GM18498 (cell line): ENCODE results near the gene BIRC7.

Source experiments
- ATAC-seq: cut with Tn5 transposase; IDR thresholded peaks from one replicate; pipeline ENCODE4 v1.9.1; 2021; ENCODE audit warnings: mild to moderate bottlenecking, moderate library complexity; ENCODE audit not compliant: unreplicated experiment

Gene BIRC7

GRCh38 chr20:63280371-63280770 is 44.7 kb downstream of the BIRC7 start:
- ATAC-seq, result no peak

GRCh38 chr20:63280929-63281545 is 45.3 kb downstream of the BIRC7 start:
- no peak for ATAC-seq

DNA sequence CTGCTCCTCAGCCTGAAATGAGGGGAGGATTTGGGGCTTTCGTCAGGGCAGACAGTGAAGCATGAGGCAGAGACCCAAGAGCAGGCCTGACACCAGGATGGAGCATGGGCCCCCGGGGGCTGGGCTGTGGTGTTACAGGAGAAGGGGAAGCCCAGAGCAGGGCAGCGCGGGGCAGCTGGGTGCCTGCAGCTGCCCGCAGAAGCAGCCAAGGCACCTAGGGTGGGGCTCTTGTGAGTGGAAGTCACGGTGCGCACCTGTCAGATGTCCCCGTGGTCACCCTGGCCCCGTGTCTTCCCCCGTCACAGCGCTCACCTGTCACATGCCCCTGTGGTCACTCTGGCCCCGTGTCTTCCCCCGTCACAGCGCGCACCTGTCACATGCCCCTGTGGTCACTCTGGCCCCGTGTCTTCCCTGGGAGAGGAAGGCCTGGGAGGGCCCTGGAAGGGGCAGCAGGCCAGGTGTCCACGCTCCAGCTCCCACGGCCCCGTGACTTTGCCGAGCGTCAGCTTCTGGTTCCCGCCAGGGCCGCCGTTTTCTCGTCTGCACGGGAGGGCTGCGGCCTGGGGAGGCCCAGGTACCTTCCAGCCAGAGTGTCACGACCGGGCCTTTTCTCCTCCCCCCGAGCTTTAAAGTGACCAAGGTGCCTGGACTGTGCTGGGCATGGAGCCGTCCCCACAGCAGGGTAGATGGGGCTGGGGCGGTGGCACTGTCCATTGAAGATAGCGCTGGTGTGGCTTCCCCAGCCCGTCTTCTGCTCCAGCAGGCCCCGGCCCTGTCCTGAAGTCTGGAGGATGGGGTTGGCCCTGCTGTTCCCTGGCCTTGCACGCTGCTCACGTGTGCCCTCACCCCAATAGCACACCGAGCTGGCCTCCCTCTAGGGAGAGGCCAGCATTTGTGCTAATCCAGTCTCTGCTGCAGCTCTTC is 46.3 kb downstream of the BIRC7 start:
- no peak for ATAC-seq

DNA sequence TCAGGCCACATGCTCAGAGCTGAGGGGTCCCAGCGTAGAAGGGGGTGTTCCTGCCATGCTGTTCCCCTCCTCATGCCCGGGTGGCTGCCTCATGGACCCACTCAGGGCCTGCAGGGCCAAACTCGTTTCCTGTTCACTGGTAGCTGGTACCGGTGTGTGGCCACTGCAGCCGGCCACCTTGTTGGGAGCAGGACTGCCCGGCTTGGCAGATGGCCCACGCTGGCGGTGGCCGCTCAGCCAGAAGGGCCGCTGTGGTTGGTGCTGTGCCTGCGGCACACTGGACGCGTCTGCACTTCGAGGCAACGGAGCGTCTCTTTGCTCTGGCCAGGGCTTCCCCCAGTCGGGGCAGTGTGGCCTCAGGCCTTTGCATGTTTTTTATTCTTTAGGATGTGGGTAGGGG is 47.2 kb downstream of the BIRC7 start:
- ATAC-seq, result no peak

GRCh38 chr20:63283397-63284082 is 47.8 kb downstream of the BIRC7 start:
- no peak for ATAC-seq

GRCh38 chr20:63284083-63284440 is 48.4 kb downstream of the BIRC7 start:
- no peak for ATAC-seq

GRCh38 chr20:63284544-63284949 is 48.8 kb downstream of the BIRC7 start:
- ATAC-seq, result no peak

DNA sequence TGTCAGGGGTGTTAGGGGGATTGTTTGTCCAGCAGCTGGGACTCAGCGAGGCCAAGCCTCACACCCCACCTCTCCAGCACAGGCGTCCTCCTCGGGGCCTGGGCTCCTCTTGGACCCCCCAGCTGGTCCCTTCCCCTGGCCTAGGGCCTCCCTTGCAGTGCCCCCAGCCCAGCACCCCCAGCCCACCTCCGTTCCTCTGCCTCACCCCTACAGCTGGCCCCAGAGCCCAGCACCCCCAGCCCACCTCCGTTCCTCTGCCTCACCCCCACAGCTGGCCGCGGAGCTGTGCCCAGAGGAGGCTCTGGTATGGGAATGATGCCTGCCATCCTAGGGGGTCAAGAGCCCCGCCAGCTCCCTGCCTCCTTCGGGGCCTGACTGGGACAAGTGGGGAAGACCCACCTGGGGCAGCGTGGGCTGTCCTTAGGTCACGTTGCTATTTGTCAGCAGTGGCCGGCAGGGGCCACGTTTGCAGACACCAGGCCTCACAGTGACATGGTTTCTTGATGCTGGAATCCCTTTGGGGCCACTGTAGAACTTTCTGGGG is 49.3 kb downstream of the BIRC7 start:
- no peak for ATAC-seq

- ATAC-seq, result no peak
These were observed 50.2 kb downstream of the BIRC7 start for GRCh38 chr20:63285636-63286615.

GRCh38 chr20:63286781-63287696 is 51.3 kb downstream of the BIRC7 start:
- ATAC-seq, result no peak

GRCh38 chr20:63287697-63288580 is 52.2 kb downstream of the BIRC7 start:
- ATAC-seq, result no peak

DNA sequence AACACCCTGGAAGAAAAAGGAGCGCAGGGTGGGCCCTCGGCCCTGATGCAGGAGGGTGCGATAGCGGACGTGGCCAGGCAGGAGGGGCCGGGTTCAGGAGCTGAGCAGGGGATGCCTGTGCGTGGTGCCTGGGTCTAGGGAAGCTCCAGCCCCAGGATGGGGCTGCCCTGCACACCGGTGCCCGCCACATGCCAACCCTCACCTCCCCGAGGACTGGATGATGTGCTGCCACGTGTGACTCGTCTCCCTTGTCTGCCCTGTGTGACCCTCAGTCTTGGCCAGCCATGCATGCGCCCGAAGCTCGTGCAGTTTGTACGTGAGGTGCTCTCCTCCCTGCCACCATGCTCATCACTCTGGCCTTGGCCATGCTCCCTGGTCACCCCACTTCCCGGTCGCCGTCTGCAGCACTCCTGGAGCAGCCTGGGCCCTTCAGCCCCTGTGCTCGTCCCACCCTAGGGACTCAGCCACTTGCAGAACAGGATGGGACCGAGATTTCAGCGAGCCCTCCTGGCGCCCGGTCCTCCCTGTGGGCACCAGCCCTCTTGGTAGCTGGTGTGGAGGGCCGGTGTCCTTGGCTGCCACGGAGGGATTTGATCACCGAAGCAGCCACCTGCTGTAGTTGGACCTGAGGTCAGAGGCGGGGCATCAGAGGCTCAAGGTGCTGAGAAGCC is 53.0 kb downstream of the BIRC7 start:
- no peak for ATAC-seq

DNA sequence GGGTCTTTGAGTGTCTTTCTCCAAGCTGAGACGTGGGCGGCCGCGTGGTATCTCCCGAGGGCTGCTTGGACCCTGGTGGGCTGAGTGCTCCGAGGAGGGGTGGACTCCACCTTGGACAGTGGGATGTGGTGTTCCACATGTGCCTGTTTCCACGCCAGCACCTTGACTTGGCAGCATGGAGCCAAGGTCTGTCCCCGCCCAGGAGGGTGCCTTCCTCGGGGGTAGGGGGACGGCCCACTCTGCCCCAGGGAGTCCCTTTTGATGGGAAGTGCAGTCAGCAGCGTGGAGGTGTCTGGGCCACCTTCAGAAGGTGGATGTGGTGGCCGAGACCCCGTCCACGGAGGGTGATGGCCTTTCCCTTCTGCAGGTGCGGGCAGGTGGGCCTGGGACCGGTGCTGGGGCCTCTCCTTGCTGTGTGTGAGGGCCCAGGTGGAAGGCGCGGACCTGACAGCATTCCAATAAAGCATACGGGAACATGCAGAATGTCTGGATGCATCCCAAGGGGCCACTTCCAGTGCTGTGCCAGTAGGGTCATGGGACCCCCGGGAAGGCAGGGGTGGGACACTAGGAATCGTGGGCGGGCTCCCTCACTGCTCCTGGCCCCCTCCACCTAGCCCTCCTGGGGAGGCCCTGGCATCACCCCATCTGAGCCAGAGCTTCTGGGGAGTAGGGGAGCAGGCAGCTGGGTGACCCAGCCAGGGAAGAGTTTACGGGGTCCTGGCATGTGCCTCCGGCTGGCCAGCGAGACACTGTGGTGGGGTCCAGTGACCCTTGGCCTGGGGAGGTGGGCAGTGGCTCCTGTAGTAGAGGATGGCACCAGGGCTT is 53.8 kb downstream of the BIRC7 start:
- ATAC-seq, result no peak
